Coronary artery (tissue), 2 donors: ENCODE results near the gene KRTAP10-5.
A peak's percentile ranks its signal among the peaks of the same experiment; 100 is the strongest.

Experiments
- DNase-seq: peaks from one replicate; pipeline ENCODE4 v3.0.0-alpha.2; 2017; ENCODE audit warnings: low spot score
- H3K27ac ChIP-seq, 2 donors: fragments of 200-600 bp; sonication (generic); one replicate each; pipeline ENCODE4 v1.5.1; 2016 to 2019
- H3K4me3 ChIP-seq: fragments of 200-600 bp; sonication (generic); 2 replicates; pipeline ENCODE4 v1.5.1; 2016; ENCODE audit warnings: mild to moderate bottlenecking, moderate library complexity
- TF ChIP-seq, protein P1 (sequence below): fragments of 200-600 bp; sonication (generic); IDR thresholded peaks from one replicate; pipeline ENCODE4 v1.5.1; 2019; ENCODE audit warnings: antibody characterized with exemption

Gene KRTAP10-5

DNA sequence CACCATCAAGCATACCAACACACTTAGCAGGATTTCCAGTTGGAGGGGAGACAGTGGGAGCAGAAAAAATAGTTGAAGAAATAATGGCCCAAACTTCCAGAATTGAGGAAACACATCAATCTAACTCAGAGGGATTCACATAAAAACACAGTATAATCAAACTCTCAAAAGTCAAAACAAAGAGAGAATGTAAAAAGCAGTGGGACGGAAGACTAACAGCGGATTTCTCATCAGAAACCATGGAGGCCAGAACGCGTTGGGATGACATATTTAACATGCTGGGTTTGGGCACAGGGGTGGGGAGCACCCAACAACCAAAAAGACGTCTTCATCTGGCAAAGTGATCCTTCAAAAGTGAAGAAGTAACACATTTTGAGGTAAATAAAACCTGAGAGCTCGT lies 39.5 kb upstream of the KRTAP10-5 start:
- TF ChIP-seq, protein P1, sequence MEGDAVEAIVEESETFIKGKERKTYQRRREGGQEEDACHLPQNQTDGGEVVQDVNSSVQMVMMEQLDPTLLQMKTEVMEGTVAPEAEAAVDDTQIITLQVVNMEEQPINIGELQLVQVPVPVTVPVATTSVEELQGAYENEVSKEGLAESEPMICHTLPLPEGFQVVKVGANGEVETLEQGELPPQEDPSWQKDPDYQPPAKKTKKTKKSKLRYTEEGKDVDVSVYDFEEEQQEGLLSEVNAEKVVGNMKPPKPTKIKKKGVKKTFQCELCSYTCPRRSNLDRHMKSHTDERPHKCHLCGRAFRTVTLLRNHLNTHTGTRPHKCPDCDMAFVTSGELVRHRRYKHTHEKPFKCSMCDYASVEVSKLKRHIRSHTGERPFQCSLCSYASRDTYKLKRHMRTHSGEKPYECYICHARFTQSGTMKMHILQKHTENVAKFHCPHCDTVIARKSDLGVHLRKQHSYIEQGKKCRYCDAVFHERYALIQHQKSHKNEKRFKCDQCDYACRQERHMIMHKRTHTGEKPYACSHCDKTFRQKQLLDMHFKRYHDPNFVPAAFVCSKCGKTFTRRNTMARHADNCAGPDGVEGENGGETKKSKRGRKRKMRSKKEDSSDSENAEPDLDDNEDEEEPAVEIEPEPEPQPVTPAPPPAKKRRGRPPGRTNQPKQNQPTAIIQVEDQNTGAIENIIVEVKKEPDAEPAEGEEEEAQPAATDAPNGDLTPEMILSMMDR = no peak
- DNase-seq = no peak
- Histone ChIP-seq H3K27ac (no peak overlapping the region), H3K4me3 (no peak overlapping the region)

DNA sequence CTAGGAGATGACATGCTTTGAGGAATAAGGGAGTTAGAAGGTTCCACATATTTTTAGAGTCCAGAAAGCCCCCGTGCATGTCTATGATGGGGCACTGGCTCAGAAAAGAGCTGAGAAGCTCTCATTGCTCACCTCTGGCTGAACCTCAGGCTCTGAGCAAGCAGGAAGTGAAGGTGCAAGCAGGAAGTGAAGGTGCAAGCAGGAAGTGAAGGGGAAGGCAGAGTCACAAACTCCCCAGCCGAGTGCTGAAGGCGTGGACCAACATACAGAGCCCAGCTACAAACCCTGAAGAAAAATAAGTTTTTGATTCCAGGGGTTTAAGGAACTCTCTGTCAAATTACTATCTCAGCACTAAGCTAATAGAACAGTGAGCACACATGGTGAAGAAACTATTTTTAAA lies 38.5 kb upstream of the KRTAP10-5 start:
- H3K4me3 ChIP-seq = no peak overlapping the region
- no peak overlapping the region for H3K27ac ChIP-seq
- no peak for DNase-seq
- TF ChIP-seq, protein P1 = no peak

DNA sequence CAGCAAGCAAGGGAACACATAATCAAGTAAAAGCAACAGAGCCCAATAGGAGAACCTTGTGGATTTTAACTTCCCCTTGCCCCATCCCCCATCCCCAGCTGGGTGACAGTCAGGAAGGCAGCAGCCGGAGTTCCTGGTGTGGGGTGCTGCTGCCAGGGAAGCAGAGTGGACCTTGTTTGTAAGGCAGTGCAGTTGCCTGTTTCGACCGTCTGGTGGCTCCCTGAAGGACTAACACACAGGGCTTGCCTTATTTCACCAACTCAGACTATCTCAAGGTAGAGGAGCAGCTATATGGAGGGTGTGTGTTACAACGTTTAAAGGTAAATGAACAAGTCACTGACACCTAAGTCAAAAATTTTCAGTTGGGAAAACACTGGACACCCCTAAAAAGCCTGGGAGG lies 38.1 kb upstream of the KRTAP10-5 start:
- Histone ChIP-seq H3K27ac (no peak overlapping the region), H3K4me3 (no peak overlapping the region)
- TF ChIP-seq, protein P1 = no peak
- no peak for DNase-seq

DNA sequence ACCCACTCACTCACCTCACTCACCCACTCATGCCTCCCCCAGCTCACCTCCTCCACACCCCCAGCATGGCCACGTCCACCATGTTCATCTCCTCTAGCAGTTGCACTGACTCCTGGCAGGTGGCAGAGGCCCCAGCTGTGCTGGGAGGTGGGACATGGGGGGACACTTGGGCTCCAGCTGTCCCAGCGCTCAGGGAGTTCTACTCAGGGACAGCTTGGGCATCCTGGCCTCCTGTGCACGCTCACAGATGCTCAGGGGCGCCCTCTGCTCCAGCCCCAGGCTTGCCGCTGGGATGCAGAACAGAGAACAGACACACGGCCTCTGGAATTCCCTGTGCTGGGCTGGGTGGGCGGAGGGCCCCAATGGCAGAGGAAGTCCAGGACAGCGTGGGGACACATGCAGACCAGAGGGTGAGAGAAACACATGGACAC lies 36.7 kb upstream of the KRTAP10-5 start:
- Histone ChIP-seq H3K27ac (no peak overlapping the region), H3K4me3 (no peak overlapping the region)
- no peak for DNase-seq
- TF ChIP-seq, protein P1 = no peak

DNA sequence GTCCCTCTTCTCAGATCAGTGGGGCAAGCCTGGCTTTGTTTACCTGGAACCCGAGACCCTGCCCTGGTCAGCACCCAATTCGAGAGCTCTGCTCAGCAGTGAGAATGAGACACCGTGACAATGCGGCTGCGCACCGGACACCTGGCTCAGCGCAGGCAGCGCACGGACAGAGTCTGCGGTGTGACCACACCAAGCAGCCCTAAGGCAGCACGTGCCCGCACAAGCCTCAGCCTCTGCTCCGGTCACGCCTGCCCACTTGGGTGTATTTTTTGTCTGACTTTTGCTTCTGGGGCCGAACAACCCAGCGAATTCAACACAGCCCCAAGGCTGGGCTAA lies 36.2 kb upstream of the KRTAP10-5 start:
- H3K27ac ChIP-seq = no peak overlapping the region
- no peak overlapping the region for H3K4me3 ChIP-seq
- peak; percentile 66 for DNase-seq
- TF ChIP-seq, protein P1 = no peak

DNA sequence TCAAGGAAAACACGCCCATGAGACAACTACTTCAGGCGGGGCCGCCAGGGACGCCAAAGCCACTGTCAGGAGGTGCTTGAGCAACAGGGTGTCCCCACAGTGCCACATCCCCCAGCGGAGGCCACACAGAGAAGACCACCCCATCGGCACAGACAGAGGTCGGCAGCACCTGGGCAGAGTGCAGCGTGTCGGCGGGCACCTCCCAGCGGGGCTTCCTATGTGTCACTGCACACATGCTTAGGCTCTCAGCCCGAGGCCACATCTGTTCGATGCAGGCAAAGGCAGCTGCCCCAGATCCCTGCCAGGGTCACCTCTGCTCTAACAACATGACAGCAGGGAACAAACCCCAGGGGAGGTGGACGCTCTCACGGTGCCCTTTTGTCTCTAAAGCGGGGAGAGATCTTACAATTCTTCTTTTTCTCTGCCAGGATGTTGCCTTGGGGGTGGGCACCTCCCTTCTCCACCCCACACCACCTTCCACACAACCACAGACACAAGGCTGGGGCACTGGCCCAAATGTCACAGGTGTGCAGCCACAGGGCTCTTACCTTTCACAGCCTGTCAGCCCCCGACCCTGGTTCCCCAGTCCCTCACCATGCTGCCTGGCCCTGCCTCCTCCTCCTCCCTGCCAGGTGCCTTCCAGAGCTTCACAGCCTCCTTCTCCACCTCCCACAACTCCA lies 35.6 kb upstream of the KRTAP10-5 start:
- H3K27ac ChIP-seq = no peak overlapping the region
- TF ChIP-seq, protein P1 = no peak
- DNase-seq = no peak
- H3K4me3 ChIP-seq = no peak overlapping the region

DNA sequence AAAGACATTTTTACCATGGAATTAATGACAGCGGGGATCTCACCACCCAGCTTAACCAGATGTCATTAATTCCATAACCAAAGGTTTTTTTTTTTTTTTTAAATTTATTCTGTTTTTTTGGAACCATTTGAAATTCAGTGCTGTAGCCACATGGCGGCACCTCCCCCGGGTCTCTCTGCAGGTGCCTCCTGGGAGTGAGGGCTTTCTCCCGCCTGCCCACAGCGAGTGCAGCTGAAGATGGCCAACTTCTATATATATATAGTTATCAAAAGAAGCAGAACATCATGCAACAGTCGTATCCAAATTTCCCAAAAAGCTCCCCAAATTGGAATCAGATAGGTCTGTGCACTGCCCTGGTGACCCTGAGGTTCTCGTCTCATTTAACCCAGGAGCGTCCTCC lies 35.1 kb upstream of the KRTAP10-5 start:
- TF ChIP-seq, protein P1 = no peak
- DNase-seq = no peak
- no peak overlapping the region for H3K4me3 ChIP-seq
- no peak overlapping the region for H3K27ac ChIP-seq
